Measurements from ENCODE around the gene TBC1D5. TPM values are rescaled to one million over a fixed set of nuclear protein-coding genes. Genes with fewer than 3 reads are reported as not detected.
A peak's percentile ranks its signal among the peaks of the same experiment; 100 is the strongest.

The TBC1D5 gene
- total and polyA plus RNA-seq, 8 donors, result 47.4 to 74.8 (median 55.3) TPM

DNA sequence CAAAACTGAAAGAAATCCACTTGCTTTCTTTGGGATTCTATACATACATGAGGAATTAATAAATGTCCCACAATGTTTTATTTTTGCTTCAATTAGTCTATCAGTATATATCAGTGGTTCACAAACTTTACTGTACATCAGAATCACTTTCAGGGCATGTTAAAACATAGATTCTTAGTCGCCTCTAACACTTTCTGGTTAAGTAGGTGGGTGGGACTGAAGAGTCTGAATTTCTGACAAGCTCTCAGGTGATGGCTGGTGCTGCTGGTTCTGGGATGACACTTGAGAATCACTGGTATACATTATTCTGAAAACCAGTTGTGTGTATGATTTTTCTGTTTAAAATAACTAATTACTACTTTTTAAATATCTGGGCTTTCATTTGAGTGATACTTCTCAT is 393.3 kb downstream of the TBC1D5 start:
- ATAC-seq, result no peak
- intact Hi-C loops (cut with DNase I), result no loop called here
- no peak overlapping the region for H3K4me3 ChIP-seq

DNA sequence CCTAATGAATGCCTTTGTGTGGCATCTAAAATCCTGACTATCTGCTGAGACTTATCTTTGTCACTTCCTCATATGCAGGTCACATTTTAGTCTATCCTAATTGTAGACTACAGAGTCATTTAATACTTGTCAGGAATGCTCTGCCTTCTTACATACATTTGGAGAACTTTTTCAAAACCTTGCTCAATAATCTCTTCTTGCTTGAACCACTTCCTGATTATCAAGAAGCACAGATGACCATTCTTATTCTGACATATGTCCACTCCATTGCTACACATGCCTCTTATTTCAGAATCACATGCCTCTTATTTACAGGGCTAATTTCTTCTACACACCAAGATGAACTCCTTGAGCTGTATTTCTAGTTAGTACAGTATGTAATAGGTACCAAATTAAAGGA is 400.3 kb downstream of the TBC1D5 start:
- no peaks in the 10 kb centered on the region for H3K9me3 ChIP-seq
- intact Hi-C loops (cut with DNase I), result no loop called here
- ATAC-seq (no peak), DNase-seq (no peak)
- H3K36me3 ChIP-seq, result no peaks in the 10 kb centered on the region
- no peaks in the 10 kb centered on the region for H3K4me1 ChIP-seq
- no peaks in the 10 kb centered on the region for H3K27me3 ChIP-seq
- TF ChIP-seq, protein P1, sequence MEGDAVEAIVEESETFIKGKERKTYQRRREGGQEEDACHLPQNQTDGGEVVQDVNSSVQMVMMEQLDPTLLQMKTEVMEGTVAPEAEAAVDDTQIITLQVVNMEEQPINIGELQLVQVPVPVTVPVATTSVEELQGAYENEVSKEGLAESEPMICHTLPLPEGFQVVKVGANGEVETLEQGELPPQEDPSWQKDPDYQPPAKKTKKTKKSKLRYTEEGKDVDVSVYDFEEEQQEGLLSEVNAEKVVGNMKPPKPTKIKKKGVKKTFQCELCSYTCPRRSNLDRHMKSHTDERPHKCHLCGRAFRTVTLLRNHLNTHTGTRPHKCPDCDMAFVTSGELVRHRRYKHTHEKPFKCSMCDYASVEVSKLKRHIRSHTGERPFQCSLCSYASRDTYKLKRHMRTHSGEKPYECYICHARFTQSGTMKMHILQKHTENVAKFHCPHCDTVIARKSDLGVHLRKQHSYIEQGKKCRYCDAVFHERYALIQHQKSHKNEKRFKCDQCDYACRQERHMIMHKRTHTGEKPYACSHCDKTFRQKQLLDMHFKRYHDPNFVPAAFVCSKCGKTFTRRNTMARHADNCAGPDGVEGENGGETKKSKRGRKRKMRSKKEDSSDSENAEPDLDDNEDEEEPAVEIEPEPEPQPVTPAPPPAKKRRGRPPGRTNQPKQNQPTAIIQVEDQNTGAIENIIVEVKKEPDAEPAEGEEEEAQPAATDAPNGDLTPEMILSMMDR (IDR thresholded peaks at IDR 0.05), result no peak
- no peak overlapping the region for H3K4me3 ChIP-seq
- no peak overlapping the region for H3K27ac ChIP-seq

More for the DNA sequence above, 393.3 kb downstream of the TBC1D5 start:
- Histone ChIP-seq H3K4me1 (no peaks in the 10 kb centered on the region), H3K27ac (no peak overlapping the region), H3K9me3 (no peaks in the 10 kb centered on the region), H3K36me3 (no peaks in the 10 kb centered on the region), H3K27me3 (no peaks in the 10 kb centered on the region)
- TF ChIP-seq, protein P1 (IDR thresholded peaks at IDR 0.05), result no peak
- no peak for DNase-seq

DNA sequence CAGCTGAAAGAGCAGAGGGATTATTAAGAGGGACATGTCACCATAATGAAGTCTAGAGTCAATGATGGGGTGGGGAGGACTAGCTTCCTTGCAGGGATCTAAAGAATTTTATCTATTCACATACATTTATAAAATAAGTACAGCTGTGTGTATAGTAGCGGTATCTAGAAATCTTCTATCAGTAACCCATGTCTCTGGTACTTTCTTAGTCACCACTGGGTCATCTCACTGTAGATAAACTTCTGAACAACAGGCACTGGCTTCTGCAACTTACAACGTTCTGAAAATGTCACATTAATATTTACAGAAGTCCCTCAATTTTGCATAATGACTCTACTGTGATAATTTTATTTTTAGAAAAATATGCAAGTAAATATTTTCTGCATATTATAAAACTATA is 401.7 kb downstream of the TBC1D5 start:
- DNase-seq (no peak), ATAC-seq (no peak)
- H3K27ac ChIP-seq, result no peak overlapping the region
- no peak overlapping the region for H3K4me3 ChIP-seq
- H3K36me3 ChIP-seq, result no peaks in the 10 kb centered on the region
- H3K9me3 ChIP-seq, result no peaks in the 10 kb centered on the region
- intact Hi-C loops (cut with DNase I), result no loop called here
- no peaks in the 10 kb centered on the region for H3K27me3 ChIP-seq
- TF ChIP-seq, protein P1 (IDR thresholded peaks at IDR 0.05), result no peak
- H3K4me1 ChIP-seq, result no peaks in the 10 kb centered on the region

DNA sequence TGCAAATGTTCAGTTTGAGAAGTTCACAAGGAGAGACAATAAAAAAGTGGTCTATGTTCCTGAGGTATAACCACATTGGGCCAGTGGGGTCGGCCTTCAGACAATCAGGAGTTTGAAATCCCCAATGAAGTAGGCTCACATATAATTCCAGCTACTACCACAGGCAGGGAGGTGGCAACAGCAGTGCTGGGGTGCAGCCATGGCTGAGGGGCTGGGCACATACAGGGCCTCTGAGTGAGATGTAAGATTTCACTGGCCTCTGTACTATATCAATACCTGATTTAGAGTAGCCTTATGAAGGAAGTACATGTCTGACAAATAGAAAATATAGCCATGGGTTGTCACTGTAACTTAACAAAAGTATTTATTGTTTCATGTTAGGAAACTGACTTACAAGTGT is 402.2 kb downstream of the TBC1D5 start:
- Histone ChIP-seq H3K9me3 (no peaks in the 10 kb centered on the region), H3K4me3 (no peak overlapping the region), H3K27ac (no peak overlapping the region), H3K36me3 (no peaks in the 10 kb centered on the region), H3K27me3 (no peaks in the 10 kb centered on the region), H3K4me1 (no peaks in the 10 kb centered on the region)
- DNase-seq (peak in 1 of 4 donors; percentile 31), ATAC-seq (no peak)
- TF ChIP-seq, protein P1 (IDR thresholded peaks at IDR 0.05), result no peak
- intact Hi-C loops (cut with DNase I), result no loop called here

DNA sequence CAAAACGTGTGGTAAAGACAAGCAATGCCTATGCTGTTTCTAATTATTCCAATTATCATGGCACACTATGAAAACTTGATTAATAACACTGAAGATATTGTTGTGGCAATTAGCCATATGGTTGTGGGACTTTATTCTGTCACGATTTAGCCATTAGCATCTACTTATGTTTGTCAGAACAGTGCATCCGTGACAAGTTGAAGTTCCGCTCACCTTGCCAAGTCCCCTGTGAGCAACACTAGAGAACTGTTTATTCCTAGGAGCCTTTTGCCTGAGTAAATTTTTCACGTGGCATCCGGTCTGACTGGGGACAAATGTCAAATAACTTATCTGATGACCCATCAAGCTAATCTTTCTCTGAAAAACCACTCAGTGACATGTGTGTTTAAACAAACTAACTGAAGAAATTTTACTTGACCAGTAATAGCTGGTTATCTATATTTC is 403.3 kb downstream of the TBC1D5 start:
- no peaks in the 10 kb centered on the region for H3K36me3 ChIP-seq
- no peaks in the 10 kb centered on the region for H3K4me1 ChIP-seq
- no peaks in the 10 kb centered on the region for H3K9me3 ChIP-seq
- TF ChIP-seq, protein P1 (IDR thresholded peaks at IDR 0.05), result no peak
- DNase-seq (no peak), ATAC-seq (no peak)
- no peaks in the 10 kb centered on the region for H3K27me3 ChIP-seq
- intact Hi-C loops (cut with DNase I), result no loop called here
- H3K4me3 ChIP-seq, result no peak overlapping the region
- no peak overlapping the region for H3K27ac ChIP-seq
